ENCODE data around the gene NUP88. TPM values are rescaled to one million over a fixed set of nuclear protein-coding genes. Genes with fewer than 3 reads are reported as not detected.

Gene NUP88
- 111 TPM for polyA plus RNA-seq (2012; ENCODE audit: low read depth, missing spikeins)

GRCh38 chr17:5419356-5419958, at the start of gene NUP88:
Gene NUP88, minus strand, starts transcription at chr17:5419662. Its CDS starts 12 bp downstream, at chr17:5419650.
- DNase-seq (ENCODE audit: insufficient read length, low spot score) (peak; percentile 90), FAIRE-seq (peak; percentile 98)
- no peak for TF ChIP-seq SPI1 (IDR thresholded peaks at IDR 0.05; ENCODE audit: low read depth, low read length)
- TF ChIP-seq PAX5 (IDR thresholded peaks at IDR 0.05; ENCODE audit: insufficient read depth, low read length, severe bottlenecking): no peak
- peak; percentile 50 for TF ChIP-seq POU2F2 (IDR thresholded peaks at IDR 0.05; ENCODE audit: low read depth, low read length)
- TF ChIP-seq POLR2AphosphoS5 (IDR thresholded peaks at IDR 0.05; ENCODE audit: low read depth, low read length): peak; percentile 94
- peak; percentile 91 for TF ChIP-seq POLR2A (IDR thresholded peaks at IDR 0.05; ENCODE audit: low read depth, low read length)
- peak; percentile 93 for TF ChIP-seq TAF1 (IDR thresholded peaks at IDR 0.05; ENCODE audit: low read depth, low read length)

- DNase-seq (ENCODE audit: insufficient read length, low spot score): no peak
- no peak for FAIRE-seq
- TF ChIP-seq SPI1 (IDR thresholded peaks at IDR 0.05; ENCODE audit: low read depth, low read length) (no peak), TAF1 (IDR thresholded peaks at IDR 0.05; ENCODE audit: low read depth, low read length) (no peak), POU2F2 (IDR thresholded peaks at IDR 0.05; ENCODE audit: low read depth, low read length) (no peak), POLR2AphosphoS5 (IDR thresholded peaks at IDR 0.05; ENCODE audit: low read depth, low read length) (no peak), PAX5 (IDR thresholded peaks at IDR 0.05; ENCODE audit: insufficient read depth, low read length, severe bottlenecking) (no peak), POLR2A (IDR thresholded peaks at IDR 0.05; ENCODE audit: low read depth, low read length) (no peak)
These were observed 48.6 kb upstream of the NUP88 start for GRCh38 chr17:5468075-5468473.

GRCh38 chr17:5467416-5467815, 48.0 kb upstream of the NUP88 start:
- FAIRE-seq: no peak
- no peak for TF ChIP-seq PAX5 (IDR thresholded peaks at IDR 0.05; ENCODE audit: insufficient read depth, low read length, severe bottlenecking)
- TF ChIP-seq POLR2A (IDR thresholded peaks at IDR 0.05; ENCODE audit: low read depth, low read length): no peak
- TF ChIP-seq TAF1 (IDR thresholded peaks at IDR 0.05; ENCODE audit: low read depth, low read length): no peak
- TF ChIP-seq POU2F2 (IDR thresholded peaks at IDR 0.05; ENCODE audit: low read depth, low read length): no peak
- TF ChIP-seq SPI1 (IDR thresholded peaks at IDR 0.05; ENCODE audit: low read depth, low read length): no peak
- no peak for TF ChIP-seq POLR2AphosphoS5 (IDR thresholded peaks at IDR 0.05; ENCODE audit: low read depth, low read length)
- DNase-seq (ENCODE audit: insufficient read length, low spot score): no peak

GRCh38 chr17:5466295-5466694, 46.8 kb upstream of the NUP88 start:
- TF ChIP-seq POLR2AphosphoS5 (IDR thresholded peaks at IDR 0.05; ENCODE audit: low read depth, low read length) (no peak), SPI1 (IDR thresholded peaks at IDR 0.05; ENCODE audit: low read depth, low read length) (no peak), POU2F2 (IDR thresholded peaks at IDR 0.05; ENCODE audit: low read depth, low read length) (no peak), TAF1 (IDR thresholded peaks at IDR 0.05; ENCODE audit: low read depth, low read length) (no peak), POLR2A (IDR thresholded peaks at IDR 0.05; ENCODE audit: low read depth, low read length) (no peak), PAX5 (IDR thresholded peaks at IDR 0.05; ENCODE audit: insufficient read depth, low read length, severe bottlenecking) (no peak)

GRCh38 chr17:5464717-5465507, 45.5 kb upstream of the NUP88 start:
- TF ChIP-seq POLR2AphosphoS5 (IDR thresholded peaks at IDR 0.05; ENCODE audit: low read depth, low read length) (no peak), POU2F2 (IDR thresholded peaks at IDR 0.05; ENCODE audit: low read depth, low read length) (no peak), TAF1 (IDR thresholded peaks at IDR 0.05; ENCODE audit: low read depth, low read length) (no peak), POLR2A (IDR thresholded peaks at IDR 0.05; ENCODE audit: low read depth, low read length) (no peak), PAX5 (IDR thresholded peaks at IDR 0.05; ENCODE audit: insufficient read depth, low read length, severe bottlenecking) (no peak), SPI1 (IDR thresholded peaks at IDR 0.05; ENCODE audit: low read depth, low read length) (no peak)
- FAIRE-seq (no peak), DNase-seq (ENCODE audit: insufficient read length, low spot score) (no peak)

More at GRCh38 chr17:5466295-5466694, 46.8 kb upstream of the NUP88 start:
- FAIRE-seq (no peak), DNase-seq (ENCODE audit: insufficient read length, low spot score) (no peak)

GRCh38 chr17:5446786-5447185, 27.3 kb upstream of the NUP88 start:
- no peak for TF ChIP-seq PAX5 (IDR thresholded peaks at IDR 0.05; ENCODE audit: insufficient read depth, low read length, severe bottlenecking)
- TF ChIP-seq SPI1 (IDR thresholded peaks at IDR 0.05; ENCODE audit: low read depth, low read length): no peak
- TF ChIP-seq TAF1 (IDR thresholded peaks at IDR 0.05; ENCODE audit: low read depth, low read length): no peak
- TF ChIP-seq POLR2A (IDR thresholded peaks at IDR 0.05; ENCODE audit: low read depth, low read length): no peak
- FAIRE-seq: no peak
- DNase-seq (ENCODE audit: insufficient read length, low spot score): no peak

- TF ChIP-seq POLR2AphosphoS5 (IDR thresholded peaks at IDR 0.05; ENCODE audit: low read depth, low read length): no peak
- TF ChIP-seq TAF1 (IDR thresholded peaks at IDR 0.05; ENCODE audit: low read depth, low read length): no peak
- TF ChIP-seq POU2F2 (IDR thresholded peaks at IDR 0.05; ENCODE audit: low read depth, low read length): no peak
- TF ChIP-seq SPI1 (IDR thresholded peaks at IDR 0.05; ENCODE audit: low read depth, low read length): no peak
- TF ChIP-seq POLR2A (IDR thresholded peaks at IDR 0.05; ENCODE audit: low read depth, low read length): no peak
- no peak for TF ChIP-seq PAX5 (IDR thresholded peaks at IDR 0.05; ENCODE audit: insufficient read depth, low read length, severe bottlenecking)
- DNase-seq (ENCODE audit: insufficient read length, low spot score) (no peak), FAIRE-seq (no peak)
These were observed 24.7 kb upstream of the NUP88 start for GRCh38 chr17:5444209-5444608.

- FAIRE-seq (no peak), DNase-seq (ENCODE audit: insufficient read length, low spot score) (no peak)
- TF ChIP-seq TAF1 (IDR thresholded peaks at IDR 0.05; ENCODE audit: low read depth, low read length) (no peak), POLR2AphosphoS5 (IDR thresholded peaks at IDR 0.05; ENCODE audit: low read depth, low read length) (no peak), POU2F2 (IDR thresholded peaks at IDR 0.05; ENCODE audit: low read depth, low read length) (no peak), SPI1 (IDR thresholded peaks at IDR 0.05; ENCODE audit: low read depth, low read length) (no peak), PAX5 (IDR thresholded peaks at IDR 0.05; ENCODE audit: insufficient read depth, low read length, severe bottlenecking) (no peak), POLR2A (IDR thresholded peaks at IDR 0.05; ENCODE audit: low read depth, low read length) (no peak)
These were observed 24.3 kb upstream of the NUP88 start for GRCh38 chr17:5443728-5444127.

GRCh38 chr17:5439446-5439764, 19.9 kb upstream of the NUP88 start:
- DNase-seq (ENCODE audit: insufficient read length, low spot score) (no peak), FAIRE-seq (no peak)

More at GRCh38 chr17:5439446-5439764, 19.9 kb upstream of the NUP88 start:
- no peak for TF ChIP-seq POLR2A (IDR thresholded peaks at IDR 0.05; ENCODE audit: low read depth, low read length)
- no peak for TF ChIP-seq POU2F2 (IDR thresholded peaks at IDR 0.05; ENCODE audit: low read depth, low read length)
- TF ChIP-seq TAF1 (IDR thresholded peaks at IDR 0.05; ENCODE audit: low read depth, low read length): no peak
- no peak for TF ChIP-seq SPI1 (IDR thresholded peaks at IDR 0.05; ENCODE audit: low read depth, low read length)
- no peak for TF ChIP-seq PAX5 (IDR thresholded peaks at IDR 0.05; ENCODE audit: insufficient read depth, low read length, severe bottlenecking)
